HCT116 (cell line): ENCODE data around the gene MYBL2. TPM values are rescaled to one million over a fixed set of nuclear protein-coding genes. Genes with fewer than 3 reads are reported as not detected.

ENCODE experiments used
- ATAC-seq: fragments of 200-7000 bp; cut with Tn5 transposase; 2 replicates; pipeline ENCODE4 v1.9.1; 2020; ENCODE audit warnings: mild to moderate bottlenecking, moderate library complexity
- BruUV-seq: library from RNA; stranded (reverse); fragments of 400-500 nt; replicated peaks from 2 replicates; lab custom pipeline; 2021; lab: Mats Ljungman, UMichigan
- CTCF ChIA-PET: fragments of 300-600 bp; sonication (Branson Sonifier 250); formaldehyde crosslinking; loops from one replicate; lab custom pipeline; 2021; ENCODE audit warnings: antibody characterized with exemption; lab: Charles Lee
- POLR2A ChIA-PET: fragments of 300-600, 350-600 bp; sonication (Branson Sonifier 250); formaldehyde crosslinking; loops from one replicate; lab custom pipeline; 2021; ENCODE audit warnings: antibody characterized with exemption; lab: Charles Lee
- RAD21 ChIA-PET, 2 experiments: fragments of 300-600 bp; sonication (Branson Sonifier 250); formaldehyde crosslinking; loops; one replicate each; lab custom pipeline; 2023; ENCODE audit warnings: low total read pairs in 2 of 2; ENCODE audit not compliant: uncharacterized antibody in 2 of 2, unreplicated experiment in 2 of 2, low non-redundant PET in 1 of 2; lab: Charles Lee
- DNase-seq: peaks from one replicate; pipeline ENCODE4 v3.0.0-alpha.2; 2010; ENCODE audit warnings: low read depth, low spot score
- H2AFZ ChIP-seq: fragments of 200-600 bp; shearing (Covaris generic), sonication (generic); 2 replicates; pipeline ENCODE4 v1.6.1; 2017; ENCODE audit warnings: low read depth, mixed run types, mixed read lengths, antibody characterized with exemption, low read length; ENCODE audit not compliant: poor library complexity, severe bottlenecking
- H3K27ac ChIP-seq: 2 replicates; pipeline ENCODE4 v1.5.1; 2012; ENCODE audit warnings: low read depth, low read length
- H3K27me3 ChIP-seq: fragments of 200-600 bp; sonication (generic); 2 replicates; pipeline ENCODE4 v1.6.1; 2016; ENCODE audit warnings: mixed run types, low read length, mixed read lengths; ENCODE audit not compliant: insufficient read depth
- H3K36me3 ChIP-seq, 2 experiments: fragments of 200-500 bp in 1 of 2; fragments of 200-600 bp in 1 of 2; sonication (Bioruptor generic) in 1 of 2; sonication (generic) in 1 of 2; 2 replicates each; pipeline versions ENCODE4 v1.5.1 to v1.6.1; 2014 to 2016; ENCODE audit warnings: low read length in 2 of 2, inconsistent platforms in 1 of 2, mixed read lengths in 1 of 2, mixed run types in 1 of 2; ENCODE audit not compliant: insufficient read depth in 2 of 2, control insufficient read depth in 1 of 2
- H3K4me1 ChIP-seq, 2 experiments: fragments of 200-600 bp in 1 of 2; sonication (generic) in 1 of 2; 2 replicates each; pipeline versions ENCODE4 v1.5.1 to v1.6.1; 2012 to 2017; ENCODE audit warnings: low read length in 2 of 2, inconsistent platforms in 1 of 2, mild to moderate bottlenecking in 1 of 2, mixed read lengths in 1 of 2, mixed run types in 1 of 2, moderate library complexity in 1 of 2; ENCODE audit not compliant: insufficient read depth in 2 of 2, control insufficient read depth in 1 of 2
- H3K4me2 ChIP-seq: fragments of 200-600 bp; sonication (generic); 2 replicates; pipeline ENCODE4 v1.6.1; 2017; ENCODE audit warnings: mixed run types, low read length, mixed read lengths
- H3K4me3 ChIP-seq, 2 experiments: fragments of 200-600 bp in 1 of 2; sonication (generic) in 1 of 2; replicated peaks in 1 of 2; 2 replicates each; pipeline ENCODE4 v1.5.1; 2011 to 2016; ENCODE audit warnings: low read length in 2 of 2, control low read depth in 1 of 2, low read depth in 1 of 2, mild to moderate bottlenecking in 1 of 2, mixed read lengths in 1 of 2, mixed run types in 1 of 2
- H3K79me2 ChIP-seq: fragments of 200-600 bp; sonication (generic); 2 replicates; pipeline ENCODE4 v1.6.1; 2017; ENCODE audit warnings: mild to moderate bottlenecking, mixed run types, low read length, moderate library complexity, mixed read lengths; ENCODE audit not compliant: insufficient read depth
- H3K9ac ChIP-seq: fragments of 200-600 bp; sonication (generic); 2 replicates; pipeline ENCODE4 v1.6.1; 2016; ENCODE audit warnings: low read length, mixed read lengths
- H3K9me2 ChIP-seq: fragments of 200-600 bp; sonication (generic), shearing (Covaris generic); 2 replicates; pipeline ENCODE4 v1.6.1; 2017; ENCODE audit warnings: mixed run types, mild to moderate bottlenecking, moderate library complexity; ENCODE audit not compliant: insufficient read depth
- H3K9me3 ChIP-seq, 2 experiments: fragments of 200-500 bp in 1 of 2; fragments of 200-600 bp in 1 of 2; sonication (Bioruptor generic) in 1 of 2; sonication (generic) in 1 of 2; 2 replicates each; pipeline ENCODE4 v1.6.1; 2014 to 2017; ENCODE audit warnings: low read length in 2 of 2, mixed read lengths in 2 of 2, inconsistent platforms in 1 of 2, low read depth in 1 of 2, mild to moderate bottlenecking in 1 of 2, mixed run types in 1 of 2, moderate library complexity in 1 of 2; ENCODE audit not compliant: control insufficient read depth in 1 of 2, insufficient read depth in 1 of 2
- H4K20me1 ChIP-seq: fragments of 200-600 bp; sonication (generic), shearing (Covaris generic); 2 replicates; pipeline ENCODE4 v1.6.1; 2017; ENCODE audit warnings: mixed run types, mild to moderate bottlenecking, moderate library complexity; ENCODE audit not compliant: insufficient read depth
- CEBPB ChIP-seq: IDR thresholded peaks from 2 replicates; pipeline ENCODE4 v1.6.1; 2012; ENCODE audit warnings: low read depth
- EGR1 ChIP-seq: IDR thresholded peaks from 2 replicates; pipeline ENCODE4 v1.6.1; 2012; ENCODE audit warnings: low read depth
- POLR2AphosphoS5 ChIP-seq: IDR thresholded peaks from 2 replicates; pipeline ENCODE4 v1.6.1; 2011; ENCODE audit warnings: mild to moderate bottlenecking, low read depth, low read length, moderate library complexity
- SIN3A ChIP-seq: IDR thresholded peaks from 2 replicates; pipeline ENCODE4 v1.6.1; 2012; ENCODE audit warnings: low read depth
- SRF ChIP-seq: IDR thresholded peaks from 2 replicates; pipeline ENCODE4 v1.6.1; 2012; ENCODE audit warnings: low read depth
- TCF7L2 ChIP-seq: IDR thresholded peaks from 2 replicates; pipeline ENCODE4 v1.7.0; 2011; ENCODE audit warnings: borderline replicate concordance, inconsistent platforms; ENCODE audit not compliant: insufficient read depth, insufficient read length; ENCODE audit errors: extremely low read depth
- ZFX ChIP-seq: fragments of 450-650 bp; IDR thresholded peaks from 2 replicates; pipeline ENCODE4 v1.6.1; 2017
- intact Hi-C: fragments of 100-400 bp; cut with micrococcal nuclease; formaldehyde crosslinking; loops from 2 replicates; pipeline ENCODE4 v1.10.0; 2022
- total RNA-seq: library from RNA; stranded (reverse); gene quantifications from one replicate; pipeline ENCODE4 v1.2.1, GENCODE V29; 2021; ENCODE audit not compliant: unreplicated experiment
- TF ChIP-seq, protein P1 (sequence below): IDR thresholded peaks from 2 replicates; pipeline ENCODE4 v1.6.1; 2012
- TF ChIP-seq, protein P2 (sequence below): IDR thresholded peaks from 2 replicates; pipeline ENCODE4 v1.6.1; 2012

The MYBL2 gene
- total RNA-seq, 1 experiment from 2014 or later, result 92.1 TPM

DNA sequence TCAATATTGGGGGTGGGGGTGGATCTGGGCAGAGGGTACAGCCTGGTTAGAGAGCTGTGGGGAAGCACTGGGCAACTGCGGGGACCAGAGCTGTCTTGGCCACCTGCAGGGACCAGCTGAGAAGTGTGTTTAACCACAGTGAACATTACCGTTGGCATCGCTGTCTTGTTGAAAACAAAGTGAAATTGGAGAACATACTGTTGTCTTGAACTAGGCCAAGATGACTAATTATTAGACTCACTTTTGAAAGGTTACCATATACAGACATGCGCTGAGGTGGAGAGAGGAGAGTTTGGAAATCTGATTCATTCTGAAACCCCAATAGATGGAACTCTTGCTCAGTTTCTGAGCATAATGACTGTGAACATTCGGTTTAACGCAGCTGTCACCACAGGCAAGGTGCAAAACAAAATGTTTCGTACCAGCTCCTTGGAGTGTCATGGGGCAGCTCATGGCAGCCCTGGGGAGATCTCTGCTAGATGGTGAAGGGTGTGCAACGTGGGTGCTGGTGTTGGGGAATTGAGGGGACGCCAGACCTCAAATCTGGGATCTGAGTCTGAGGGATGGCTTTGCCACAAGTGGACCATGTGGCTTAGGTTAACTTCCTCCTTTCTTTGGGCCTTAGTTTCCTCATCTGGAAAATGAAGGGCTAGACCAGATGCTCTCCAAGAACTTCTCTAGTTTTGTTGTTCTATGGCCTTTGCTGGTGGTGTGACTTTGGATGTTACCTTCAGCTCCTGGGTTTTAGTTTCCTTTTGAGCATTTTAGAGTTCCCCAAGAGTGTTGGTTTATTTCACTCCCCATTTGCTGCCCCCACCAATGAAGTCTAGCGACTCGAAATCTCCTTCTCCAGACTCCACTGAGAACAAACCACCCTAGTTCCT lies 84.5 kb downstream of the MYBL2 start:
- H4K20me1 ChIP-seq, result no peaks in the 10 kb centered on the region
- H3K27me3 ChIP-seq, result no peaks in the 10 kb centered on the region
- RAD21 ChIA-PET, result interaction anchor here in 1 of 2 experiments (0.7 kb wide), 1 partner anchor 159 kb away, joined by 7 read pairs; no protein-coding TSS in a partner anchor
- H3K4me2 ChIP-seq, result no peak overlapping the region
- no peak overlapping the region for H3K27ac ChIP-seq
- DNase-seq, result no peak
- H3K9me2 ChIP-seq, result no peaks in the 10 kb centered on the region
- H3K4me1 ChIP-seq, result peaks cover 0 to 23% of the 10 kb centered on the region in 2 experiments; a peak in 2 of 4 replicates
- POLR2A ChIA-PET, result no interaction called here
- H3K9ac ChIP-seq, result no peak overlapping the region
- intact Hi-C loops, result no loop called here
- no TSS peak for BruUV-seq
- no peak overlapping the region for H3K4me3 ChIP-seq
- H2AFZ ChIP-seq, result no peak overlapping the region
- H3K9me3 ChIP-seq, result no peaks in the 10 kb centered on the region
- CTCF ChIA-PET, result interaction anchor here (4.1 kb wide), 1 partner anchor 329 kb away, joined by 32 read pairs; no protein-coding TSS in a partner anchor
- H3K36me3 ChIP-seq, result no peaks in the 10 kb centered on the region
- TF ChIP-seq SRF (no peak), TCF7L2 (no peak), SIN3A (no peak), POLR2AphosphoS5 (no peak), ZFX (no peak)
- TF ChIP-seq, protein P1, sequence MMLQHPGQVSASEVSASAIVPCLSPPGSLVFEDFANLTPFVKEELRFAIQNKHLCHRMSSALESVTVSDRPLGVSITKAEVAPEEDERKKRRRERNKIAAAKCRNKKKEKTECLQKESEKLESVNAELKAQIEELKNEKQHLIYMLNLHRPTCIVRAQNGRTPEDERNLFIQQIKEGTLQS, result no peak
- TF ChIP-seq, all 23 proteins: peak for 0
- H3K79me2 ChIP-seq, result no peaks in the 10 kb centered on the region
- ATAC-seq, result no peak

DNA sequence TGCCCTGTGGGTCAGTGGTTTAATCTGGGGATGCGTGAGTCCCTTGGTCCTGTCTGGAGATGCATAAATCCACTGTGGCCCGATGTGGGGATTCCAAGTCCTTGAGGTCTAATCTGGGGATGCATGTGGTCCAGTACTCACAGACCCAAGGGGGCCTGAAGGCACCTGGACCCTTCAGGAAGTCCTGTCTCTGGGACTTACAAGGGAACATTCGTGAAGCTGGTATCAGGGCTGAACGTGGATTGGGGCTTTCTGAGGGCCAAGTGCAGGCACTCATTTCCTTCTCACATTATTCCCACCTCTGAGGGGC lies 85.1 kb downstream of the MYBL2 start:
- H4K20me1 ChIP-seq, result no peaks in the 10 kb centered on the region
- no TSS peak for BruUV-seq
- no peak overlapping the region for H2AFZ ChIP-seq
- H3K4me3 ChIP-seq, result no peak overlapping the region
- H3K27me3 ChIP-seq, result no peaks in the 10 kb centered on the region
- no peaks in the 10 kb centered on the region for H3K9me3 ChIP-seq
- H3K79me2 ChIP-seq, result no peaks in the 10 kb centered on the region
- intact Hi-C loops, result no loop called here
- ChIA-PET CTCF (interaction anchor here (1.4 kb wide), 1 partner anchor 329 kb away, joined by 3 read pairs; no protein-coding TSS in a partner anchor), POLR2A (no interaction called here), RAD21 (no interaction called here)
- no peak overlapping the region for H3K4me2 ChIP-seq
- no peak overlapping the region for H3K9ac ChIP-seq
- H3K4me1 ChIP-seq, result peaks cover 0 to 17% of the 10 kb centered on the region in 2 experiments; a peak in 2 of 4 replicates
- ATAC-seq (no peak), DNase-seq (no peak)
- no peak for TF ChIP-seq CEBPB
- TF ChIP-seq EGR1, result no peak
- TF ChIP-seq SRF, result no peak
- TF ChIP-seq, protein P2, sequence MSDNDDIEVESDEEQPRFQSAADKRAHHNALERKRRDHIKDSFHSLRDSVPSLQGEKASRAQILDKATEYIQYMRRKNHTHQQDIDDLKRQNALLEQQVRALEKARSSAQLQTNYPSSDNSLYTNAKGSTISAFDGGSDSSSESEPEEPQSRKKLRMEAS, result no peak
- no peak for TF ChIP-seq TCF7L2
- no peaks in the 10 kb centered on the region for H3K36me3 ChIP-seq
- H3K27ac ChIP-seq, result no peak overlapping the region
- no peaks in the 10 kb centered on the region for H3K9me2 ChIP-seq
